CD4-positive, alpha-beta T cell (primary cell): ENCODE measurements around the gene SREBF2. TPM values are rescaled to one million over a fixed set of nuclear protein-coding genes. Genes with fewer than 3 reads are reported as not detected.

Source experiments
- ATAC-seq: fragments of 200-7000 bp; cut with Tn5 transposase; one replicate; pipeline ENCODE4 v1.10.0; 2022; ENCODE audit warnings: mild to moderate bottlenecking; ENCODE audit not compliant: poor library complexity
- CTCF ChIA-PET: fragments of 350-600 bp; sonication (Branson Sonifier 250); formaldehyde crosslinking; loops from one replicate; lab custom pipeline; 2021; ENCODE audit warnings: antibody characterized with exemption, inconsistent platforms; lab: Charles Lee
- POLR2A ChIA-PET: fragments of 350-600 bp; sonication (Branson Sonifier 250); formaldehyde crosslinking; loops from one replicate; lab custom pipeline; 2021; ENCODE audit warnings: antibody characterized with exemption, inconsistent platforms; lab: Charles Lee
- DNase-seq, 14 experiments: peaks; one replicate each; pipeline ENCODE4 v3.0.0-alpha.2; 2013 to 2020; ENCODE audit warnings: mixed read lengths in 2 of 14
- H3K27ac ChIP-seq, 2 donors: one replicate each; pipeline versions ENCODE4 v1.5.1 to v1.7.0; 2013; ENCODE audit warnings: low read length in 2 of 2, low read depth in 1 of 2, mild to moderate bottlenecking in 1 of 2
- H3K27me3 ChIP-seq, 2 experiments: 1 replicate in 1 of 2; 2 replicates in 1 of 2; pipeline versions ENCODE4 v1.6.1 to v1.7.0; 2013; ENCODE audit warnings: low read length in 2 of 2, control low read depth in 1 of 2, mild to moderate bottlenecking in 1 of 2, moderate library complexity in 1 of 2; ENCODE audit not compliant: insufficient read depth in 2 of 2, control insufficient read depth in 1 of 2
- H3K36me3 ChIP-seq: one replicate; pipeline ENCODE4 v1.6.1; 2013; ENCODE audit warnings: low read length, control low read depth; ENCODE audit not compliant: insufficient read depth
- H3K4me1 ChIP-seq: one replicate; pipeline ENCODE4 v1.6.1; 2013; ENCODE audit warnings: low read length, control low read depth; ENCODE audit not compliant: insufficient read depth
- H3K4me3 ChIP-seq: one replicate; pipeline ENCODE4 v1.5.1; 2013; ENCODE audit warnings: mild to moderate bottlenecking, low read length, moderate library complexity
- H3K9me3 ChIP-seq, 2 experiments: 1 replicate in 1 of 2; 2 replicates in 1 of 2; pipeline versions ENCODE4 v1.6.1 to v1.7.0; 2013; ENCODE audit warnings: low read length in 2 of 2, mild to moderate bottlenecking in 2 of 2, control low read depth in 1 of 2, moderate library complexity in 1 of 2; ENCODE audit not compliant: control insufficient read depth in 1 of 2, insufficient read depth in 1 of 2
- H3K27ac Mint-ChIP-seq: one replicate; pipeline ENCODE4 v1.8.0; 2020; ENCODE audit warnings: mixed read lengths
- H3K27me3 Mint-ChIP-seq: one replicate; pipeline ENCODE4 v1.8.0; 2021; ENCODE audit warnings: mixed read lengths
- H3K36me3 Mint-ChIP-seq: one replicate; pipeline ENCODE4 v1.8.0; 2021; ENCODE audit warnings: low read depth, mixed read lengths
- H3K4me1 Mint-ChIP-seq: one replicate; pipeline ENCODE4 v1.8.0; 2021; ENCODE audit warnings: low read depth, mixed read lengths
- H3K4me3 Mint-ChIP-seq: one replicate; pipeline ENCODE4 v1.8.0; 2020; ENCODE audit warnings: mild to moderate bottlenecking, mixed read lengths
- H3K9me3 Mint-ChIP-seq: one replicate; pipeline ENCODE4 v1.8.0; 2020; ENCODE audit warnings: mixed read lengths
- CTCF ChIP-seq: fragments of 200-600 bp; IDR thresholded peaks from one replicate; pipeline ENCODE4 v1.8.0; 2022; ENCODE audit warnings: antibody characterized with exemption, mild to moderate bottlenecking
- intact Hi-C, 2 experiments: fragments of 100-400 bp; cut with DNase I in 1 of 2; cut with micrococcal nuclease in 1 of 2; formaldehyde crosslinking; loops; one replicate each; pipeline versions ENCODE4 v1.15.1 to v1.9.0; 2023 to 2025; cut with DNase I, micrococcal nuclease
- total RNA-seq, 174 experiments: library from RNA in 2 of 174; stranded (reverse) in 2 of 174; gene quantifications; one replicate each; pipeline ENCODE4 v1.2.3 and lab custom pipeline; 2021 to 2026

The SREBF2 gene
- total RNA-seq, 2 experiments from 2014 or later = 67.2 to 69.9 TPM

- H3K27me3 ChIP-seq = no peaks in the 10 kb centered on the region
- ATAC-seq = no peak
- no peak overlapping the region for H3K4me3 ChIP-seq
- no peaks in the 10 kb centered on the region for H3K4me1 ChIP-seq
- intact Hi-C loops = no loop called here
- H3K9me3 ChIP-seq = no peaks in the 10 kb centered on the region
- peaks cover 62% of the 10 kb centered on the region for H3K36me3 ChIP-seq
- H3K27ac ChIP-seq = no peak overlapping the region
- TF ChIP-seq CTCF = no peak
- H3K4me3 Mint-ChIP-seq = no peak overlapping the region
- H3K4me1 Mint-ChIP-seq = peaks cover 2% of the 10 kb centered on the region
- ChIA-PET CTCF (no interaction called here), POLR2A (interaction anchor here (1.2 kb wide), 1 partner anchor 127 kb away, joined by 3 read pairs; no protein-coding TSS in a partner anchor)
- peaks cover 62% of the 10 kb centered on the region for H3K36me3 Mint-ChIP-seq
- no peak overlapping the region for H3K27ac Mint-ChIP-seq
- no peak for DNase-seq
- H3K27me3 Mint-ChIP-seq = no peaks in the 10 kb centered on the region
- no peaks in the 10 kb centered on the region for H3K9me3 Mint-ChIP-seq
These were observed 19.0 kb upstream of the SREBF2 start for GRCh38 chr22:41813726-41814410.

GRCh38 chr22:41815716-41816115 is 17.2 kb upstream of the SREBF2 start:
- no peaks in the 10 kb centered on the region for H3K9me3 ChIP-seq
- intact Hi-C loops = no loop called here
- no peak for TF ChIP-seq CTCF
- no peaks in the 10 kb centered on the region for H3K4me1 Mint-ChIP-seq
- peaks cover 64% of the 10 kb centered on the region for H3K36me3 ChIP-seq
- H3K4me3 ChIP-seq = no peak overlapping the region
- H3K27ac ChIP-seq = no peak overlapping the region
- peaks cover 60% of the 10 kb centered on the region for H3K36me3 Mint-ChIP-seq
- H3K4me1 ChIP-seq = no peaks in the 10 kb centered on the region
- ChIA-PET CTCF (interaction anchor here (0.8 kb wide), 1 partner anchor 100 kb away, joined by 3 read pairs; no protein-coding TSS in a partner anchor), POLR2A (interaction anchor here (1.7 kb wide), 1 partner anchor 17 kb away, joined by 7 read pairs; the partner anchor contains the start of gene SREBF2)
- H3K27me3 Mint-ChIP-seq = no peaks in the 10 kb centered on the region
- no peaks in the 10 kb centered on the region for H3K9me3 Mint-ChIP-seq
- ATAC-seq (no peak), DNase-seq (no peak)
- no peak overlapping the region for H3K4me3 Mint-ChIP-seq
- no peaks in the 10 kb centered on the region for H3K27me3 ChIP-seq
- no peak overlapping the region for H3K27ac Mint-ChIP-seq

GRCh38 chr22:41816241-41816640 is 16.7 kb upstream of the SREBF2 start:
- no peak for TF ChIP-seq CTCF
- intact Hi-C loops = no loop called here
- H3K27ac ChIP-seq = no peak overlapping the region
- no peaks in the 10 kb centered on the region for H3K4me1 ChIP-seq
- Mint-ChIP-seq H3K4me1 (no peaks in the 10 kb centered on the region), H3K4me3 (no peak overlapping the region), H3K27me3 (no peaks in the 10 kb centered on the region), H3K27ac (no peak overlapping the region), H3K36me3 (peaks cover 59% of the 10 kb centered on the region), H3K9me3 (no peaks in the 10 kb centered on the region)
- DNase-seq (no peak), ATAC-seq (no peak)
- no peaks in the 10 kb centered on the region for H3K27me3 ChIP-seq
- ChIA-PET POLR2A (interaction anchor here (1.7 kb wide), 1 partner anchor 16 kb away, joined by 7 read pairs; the partner anchor contains the start of gene SREBF2), CTCF (interaction anchor here (0.8 kb wide), 1 partner anchor 101 kb away, joined by 3 read pairs; no protein-coding TSS in a partner anchor)
- peaks cover 59% of the 10 kb centered on the region for H3K36me3 ChIP-seq
- no peak overlapping the region for H3K4me3 ChIP-seq
- H3K9me3 ChIP-seq = no peaks in the 10 kb centered on the region
